ENCODE results near the gene USP22. TPM values are rescaled to one million over a fixed set of nuclear protein-coding genes. Genes with fewer than 3 reads are reported as not detected.

Gene USP22
- total RNA-seq, 1 donor from 2014 or later, result 156 TPM

- no peaks in the 10 kb centered on the region for H3K36me3 ChIP-seq (ENCODE audit: control insufficient read depth in 3 of 3, insufficient read depth in 3 of 3, low read length in 3 of 3)
- no peaks in the 10 kb centered on the region for H3K9me3 ChIP-seq (ENCODE audit: control insufficient read depth in 3 of 3, low read length in 3 of 3)
- H3K27ac ChIP-seq (ENCODE audit: low read depth, low read length), result no peak overlapping the region
- peaks cover under 1 to 4% (median 4%) of the 10 kb centered on the region in 3 donors for H3K4me1 ChIP-seq (ENCODE audit: control insufficient read depth in 3 of 3, insufficient read depth in 3 of 3, low read length in 3 of 3)
- no peak overlapping the region for H3K4me3 ChIP-seq (ENCODE audit: low read length in 3 of 3)
- H3K9ac ChIP-seq (ENCODE audit: low read depth in 1 of 3, low read length in 3 of 3), result no peak overlapping the region
- no peaks in the 10 kb centered on the region for H3K27me3 ChIP-seq (ENCODE audit: control insufficient read depth in 3 of 3, insufficient read depth in 3 of 3, low read length in 3 of 3)
Measured at GRCh38 chr17:20960871-20961270, 81.9 kb downstream of the USP22 start.

GRCh38 chr17:20955427-20956323 is 87.1 kb downstream of the USP22 start:
- Histone ChIP-seq H3K4me3 (ENCODE audit: low read length in 3 of 3) (peak overlapping the region in 1 of 3 donors; percentile 25), H3K36me3 (ENCODE audit: control insufficient read depth in 3 of 3, insufficient read depth in 3 of 3, low read length in 3 of 3) (no peaks in the 10 kb centered on the region), H3K9me3 (ENCODE audit: control insufficient read depth in 3 of 3, low read length in 3 of 3) (no peaks in the 10 kb centered on the region), H3K27me3 (ENCODE audit: control insufficient read depth in 3 of 3, insufficient read depth in 3 of 3, low read length in 3 of 3) (peaks cover 0 to 3% (median 2%) of the 10 kb centered on the region in 3 donors), H3K27ac (ENCODE audit: low read depth, low read length) (peak overlapping the region; percentile 14), H3K4me1 (ENCODE audit: control insufficient read depth in 3 of 3, insufficient read depth in 3 of 3, low read length in 3 of 3) (peaks cover 6 to 10% (median 7%) of the 10 kb centered on the region in 3 donors), H3K9ac (ENCODE audit: low read depth in 1 of 3, low read length in 3 of 3) (peak overlapping the region in 1 of 3 donors; percentile 34)

- H3K4me3 ChIP-seq (ENCODE audit: low read length in 3 of 3), result no peak overlapping the region
- H3K36me3 ChIP-seq (ENCODE audit: control insufficient read depth in 3 of 3, insufficient read depth in 3 of 3, low read length in 3 of 3), result no peaks in the 10 kb centered on the region
- peak overlapping the region; percentile 14 for H3K27ac ChIP-seq (ENCODE audit: low read depth, low read length)
- H3K9me3 ChIP-seq (ENCODE audit: control insufficient read depth in 3 of 3, low read length in 3 of 3), result no peaks in the 10 kb centered on the region
- H3K27me3 ChIP-seq (ENCODE audit: control insufficient read depth in 3 of 3, insufficient read depth in 3 of 3, low read length in 3 of 3), result peaks cover 0 to 3% (median 2%) of the 10 kb centered on the region in 3 donors
- H3K9ac ChIP-seq (ENCODE audit: low read depth in 1 of 3, low read length in 3 of 3), result peak overlapping the region in 1 of 3 donors; percentile 34
- H3K4me1 ChIP-seq (ENCODE audit: control insufficient read depth in 3 of 3, insufficient read depth in 3 of 3, low read length in 3 of 3), result peaks cover 6 to 10% (median 7%) of the 10 kb centered on the region in 3 donors
Measured at GRCh38 chr17:20954794-20955193, 88.0 kb downstream of the USP22 start.

GRCh38 chr17:20952183-20952582 is 90.6 kb downstream of the USP22 start:
- H3K9me3 ChIP-seq (ENCODE audit: control insufficient read depth in 3 of 3, low read length in 3 of 3), result no peaks in the 10 kb centered on the region
- peaks cover 6 to 10% (median 7%) of the 10 kb centered on the region in 3 donors for H3K4me1 ChIP-seq (ENCODE audit: control insufficient read depth in 3 of 3, insufficient read depth in 3 of 3, low read length in 3 of 3)
- H3K27ac ChIP-seq (ENCODE audit: low read depth, low read length), result no peak overlapping the region
- no peak overlapping the region for H3K9ac ChIP-seq (ENCODE audit: low read depth in 1 of 3, low read length in 3 of 3)
- H3K27me3 ChIP-seq (ENCODE audit: control insufficient read depth in 3 of 3, insufficient read depth in 3 of 3, low read length in 3 of 3), result peaks cover 0 to 3% (median 2%) of the 10 kb centered on the region in 3 donors
- no peak overlapping the region for H3K4me3 ChIP-seq (ENCODE audit: low read length in 3 of 3)
- no peaks in the 10 kb centered on the region for H3K36me3 ChIP-seq (ENCODE audit: control insufficient read depth in 3 of 3, insufficient read depth in 3 of 3, low read length in 3 of 3)

Small RNAs within 50 kb of the gene (small RNA-seq; reads per million reads assigned to genes)
- not detected for gene AC087393.1

Other genes with a start within 250 kb of the USP22 start
- gene DHRS7B, start 84.0 kb upstream of the USP22 start, total RNA-seq, result 29.7 TPM
- 20.9 TPM for gene TMEM11, start 171.2 kb upstream of the USP22 start, total RNA-seq
- gene NATD1, start 210.4 kb upstream of the USP22 start, total RNA-seq, result 3.7 TPM
- gene MAP2K3, start 241.7 kb upstream of the USP22 start, total RNA-seq, result 11.5 TPM